Neural cell (in vitro differentiated cells): ENCODE results near the gene CCL2.

Source experiments
- CTCF ChIP-seq: fragments of 450-650 bp; IDR thresholded peaks from 2 replicates; pipeline ENCODE4 v1.5.1; 2014; ENCODE audit warnings: antibody characterized with exemption, mild to moderate bottlenecking, moderate library complexity; ENCODE audit not compliant: poor library complexity, severe bottlenecking
- EP300 ChIP-seq: fragments of 450-650 bp; conservative IDR thresholded peaks from 2 replicates; pipeline ENCODE4 v1.6.1; 2014; ENCODE audit warnings: antibody characterized with exemption, mild to moderate bottlenecking, moderate library complexity; ENCODE audit not compliant: poor library complexity, severe bottlenecking
- EZH2 ChIP-seq: fragments of 200-600, 300-800 bp; shearing (Covaris generic), sonication (generic); IDR thresholded peaks from 2 replicates; pipeline ENCODE4 v1.6.1; 2014; ENCODE audit warnings: antibody characterized with exemption, low read length, borderline replicate concordance, mild to moderate bottlenecking; ENCODE audit not compliant: insufficient read depth, poor library complexity, severe bottlenecking
- MXI1 ChIP-seq: fragments of 450-650 bp; conservative IDR thresholded peaks from 2 replicates; pipeline ENCODE4 v1.6.1; 2014; ENCODE audit warnings: antibody characterized with exemption, mild to moderate bottlenecking; ENCODE audit not compliant: poor library complexity, severe bottlenecking
- POLR2AphosphoS5 ChIP-seq: IDR thresholded peaks from 2 replicates; pipeline ENCODE4 v1.6.1; 2012
- RAD21 ChIP-seq: fragments of 450-650 bp; conservative IDR thresholded peaks from 2 replicates; pipeline ENCODE4 v1.6.1; 2014; ENCODE audit warnings: antibody characterized with exemption, mild to moderate bottlenecking, moderate library complexity
- REST ChIP-seq: IDR thresholded peaks from 2 replicates; pipeline ENCODE4 v1.6.1; 2012; ENCODE audit warnings: borderline replicate concordance
- SMC3 ChIP-seq: fragments of 450-650 bp; conservative IDR thresholded peaks from 2 replicates; pipeline ENCODE4 v1.6.1; 2014; ENCODE audit warnings: antibody characterized with exemption, mild to moderate bottlenecking, moderate library complexity; ENCODE audit not compliant: poor library complexity
- TAF1 ChIP-seq: IDR thresholded peaks from 2 replicates; pipeline ENCODE4 v1.6.1; 2012; ENCODE audit warnings: low read depth

- no peak for TF ChIP-seq CTCF
- no peak for TF ChIP-seq POLR2AphosphoS5
- no peak for TF ChIP-seq SMC3
- TF ChIP-seq EZH2: no peak
- TF ChIP-seq EP300: no peak
- TF ChIP-seq REST: no peak
- TF ChIP-seq RAD21: no peak
- no peak for TF ChIP-seq TAF1
- no peak for TF ChIP-seq MXI1
Measured at GRCh38 chr17:34230342-34230741, 24.7 kb upstream of the CCL2 start.
